ENCODE results near the gene NSMCE4A. TPM values are rescaled to one million over a fixed set of nuclear protein-coding genes. Genes with fewer than 3 reads are reported as not detected.

NSMCE4A gene
- total RNA-seq, 1 donor from 2014 or later: 13.1 TPM

- Histone ChIP-seq H3K4me1 (ENCODE audit: insufficient read depth, low read length) (no peaks in the 10 kb centered on the region), H3K4me3 (ENCODE audit: insufficient read depth, low read depth, low read length) (no peak overlapping the region), H3K4me2 (ENCODE audit: low read length) (no peak overlapping the region), H2AFZ (ENCODE audit: low read depth, low read length) (no peak overlapping the region), H3K27me3 (ENCODE audit: insufficient read depth, low read length) (peaks cover 6% of the 10 kb centered on the region), H3K36me3 (ENCODE audit: insufficient read depth, low read length) (no peaks in the 10 kb centered on the region), H3K27ac (ENCODE audit: low read depth, low read length) (no peak overlapping the region), H4K20me1 (ENCODE audit: insufficient read depth, low read length) (no peaks in the 10 kb centered on the region), H3K9me3 (ENCODE audit: insufficient read depth, low read depth, low read length) (no peaks in the 10 kb centered on the region), H3K79me2 (ENCODE audit: insufficient read depth, low read length) (no peaks in the 10 kb centered on the region), H3K9ac (ENCODE audit: low read length) (no peak overlapping the region)
- DNase-seq (ENCODE audit: low read depth) (no peak), FAIRE-seq (no peak)
- Mint-ChIP-seq H3K27ac (ENCODE audit: unreplicated experiment) (no peak overlapping the region), H3K4me3 (ENCODE audit: unreplicated experiment) (no peak overlapping the region), H3K4me1 (ENCODE audit: low read depth, unreplicated experiment) (peaks cover 2% of the 10 kb centered on the region), H3K9me3 (ENCODE audit: unreplicated experiment) (peaks cover 10% of the 10 kb centered on the region), H3K36me3 (ENCODE audit: low read depth, unreplicated experiment) (no peaks in the 10 kb centered on the region), H3K27me3 (ENCODE audit: low read depth, unreplicated experiment) (no peaks in the 10 kb centered on the region)
- TF ChIP-seq, protein P1, sequence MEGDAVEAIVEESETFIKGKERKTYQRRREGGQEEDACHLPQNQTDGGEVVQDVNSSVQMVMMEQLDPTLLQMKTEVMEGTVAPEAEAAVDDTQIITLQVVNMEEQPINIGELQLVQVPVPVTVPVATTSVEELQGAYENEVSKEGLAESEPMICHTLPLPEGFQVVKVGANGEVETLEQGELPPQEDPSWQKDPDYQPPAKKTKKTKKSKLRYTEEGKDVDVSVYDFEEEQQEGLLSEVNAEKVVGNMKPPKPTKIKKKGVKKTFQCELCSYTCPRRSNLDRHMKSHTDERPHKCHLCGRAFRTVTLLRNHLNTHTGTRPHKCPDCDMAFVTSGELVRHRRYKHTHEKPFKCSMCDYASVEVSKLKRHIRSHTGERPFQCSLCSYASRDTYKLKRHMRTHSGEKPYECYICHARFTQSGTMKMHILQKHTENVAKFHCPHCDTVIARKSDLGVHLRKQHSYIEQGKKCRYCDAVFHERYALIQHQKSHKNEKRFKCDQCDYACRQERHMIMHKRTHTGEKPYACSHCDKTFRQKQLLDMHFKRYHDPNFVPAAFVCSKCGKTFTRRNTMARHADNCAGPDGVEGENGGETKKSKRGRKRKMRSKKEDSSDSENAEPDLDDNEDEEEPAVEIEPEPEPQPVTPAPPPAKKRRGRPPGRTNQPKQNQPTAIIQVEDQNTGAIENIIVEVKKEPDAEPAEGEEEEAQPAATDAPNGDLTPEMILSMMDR (IDR thresholded peaks at IDR 0.05; ENCODE audit: insufficient read depth, low read depth, low read length): no peak
- TF ChIP-seq EZH2 (IDR thresholded peaks at IDR 0.05; ENCODE audit: insufficient read depth, low read length): no peak
Observed at GRCh38 chr10:121990015-121990677, 15.1 kb upstream of the NSMCE4A start.

DNA sequence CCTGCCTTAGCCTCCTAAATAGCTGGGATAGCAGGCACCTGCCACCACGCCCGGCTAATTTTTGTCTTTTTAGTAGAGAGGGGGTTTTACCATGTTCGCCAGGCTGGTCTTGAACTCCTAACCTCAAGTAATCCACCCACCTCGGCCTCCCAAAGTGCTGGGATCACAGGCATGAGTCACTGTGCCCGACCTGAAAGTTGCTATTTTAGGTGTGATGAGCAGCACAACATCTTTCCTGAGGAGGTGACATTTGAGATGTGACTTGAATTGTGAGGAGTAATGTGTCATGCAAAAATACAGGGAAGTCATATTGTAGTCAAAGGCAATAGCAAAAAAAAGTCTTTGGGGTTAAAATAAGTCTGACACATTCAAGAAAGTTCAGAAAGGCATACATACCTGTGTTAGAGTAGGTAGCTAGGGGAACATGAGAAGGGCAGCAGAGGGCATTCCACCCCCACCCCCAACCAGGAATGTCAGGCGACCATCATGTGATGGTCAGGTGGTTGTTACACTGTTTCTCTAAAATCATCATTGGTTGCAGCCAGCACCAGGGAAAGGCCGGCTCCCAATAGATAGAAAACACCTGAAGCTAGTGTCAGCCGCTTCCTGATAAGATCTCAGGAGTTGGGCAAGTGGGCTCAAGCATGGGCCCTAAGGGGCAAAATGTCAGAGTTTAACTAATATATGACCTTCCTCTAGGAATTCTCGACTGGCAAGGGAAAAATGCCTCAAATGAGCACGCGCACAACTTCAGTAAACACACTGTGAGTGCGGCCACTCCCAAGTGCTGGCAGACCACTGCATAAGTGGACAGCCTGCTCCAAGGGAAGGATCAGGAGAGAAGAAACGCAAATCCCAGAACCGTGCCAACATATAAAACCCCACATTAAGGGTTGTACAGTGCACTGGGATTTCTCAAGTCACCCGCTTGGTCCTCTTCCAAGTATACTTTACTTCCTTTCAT, 13.6 kb upstream of the NSMCE4A start, which contains the start of gene TACC2:
TACC2 (plus strand) TSS at position 803 of the 964 bp plus-strand sequence. CDS start 32,819 bp downstream, outside the sequence.
- DNase-seq (ENCODE audit: low read depth) (no peak), FAIRE-seq (no peak)
- H4K20me1 ChIP-seq (ENCODE audit: insufficient read depth, low read length): no peaks in the 10 kb centered on the region
- Mint-ChIP-seq H3K4me3 (ENCODE audit: unreplicated experiment) (no peak within 1 kb of the TSS), H3K4me1 (ENCODE audit: low read depth, unreplicated experiment) (no peaks in the 10 kb centered on the region), H3K9me3 (ENCODE audit: unreplicated experiment) (peaks cover 20% of the 10 kb centered on the region), H3K36me3 (ENCODE audit: low read depth, unreplicated experiment) (no peaks in the 10 kb centered on the region), H3K27ac (ENCODE audit: unreplicated experiment) (no peak within 1 kb of the TSS), H3K27me3 (ENCODE audit: low read depth, unreplicated experiment) (no peaks in the 10 kb centered on the region)
- no peaks in the 10 kb centered on the region for H3K4me1 ChIP-seq (ENCODE audit: insufficient read depth, low read length)
- no peaks in the 10 kb centered on the region for H3K27me3 ChIP-seq (ENCODE audit: insufficient read depth, low read length)
- no peak within 1 kb of the TSS for H3K27ac ChIP-seq (ENCODE audit: low read depth, low read length)
- no peak within 1 kb of the TSS for H2AFZ ChIP-seq (ENCODE audit: low read depth, low read length)
- TF ChIP-seq, protein P1 (IDR thresholded peaks at IDR 0.05; ENCODE audit: insufficient read depth, low read depth, low read length): no peak
- TF ChIP-seq EZH2 (IDR thresholded peaks at IDR 0.05; ENCODE audit: insufficient read depth, low read length): no peak
- H3K36me3 ChIP-seq (ENCODE audit: insufficient read depth, low read length): no peaks in the 10 kb centered on the region
- no peak within 1 kb of the TSS for H3K4me2 ChIP-seq (ENCODE audit: low read length)
- H3K9me3 ChIP-seq (ENCODE audit: insufficient read depth, low read depth, low read length): peaks cover 7% of the 10 kb centered on the region
- H3K4me3 ChIP-seq (ENCODE audit: insufficient read depth, low read depth, low read length): no peak within 1 kb of the TSS
- no peak within 1 kb of the TSS for H3K9ac ChIP-seq (ENCODE audit: low read length)
- H3K79me2 ChIP-seq (ENCODE audit: insufficient read depth, low read length): no peaks in the 10 kb centered on the region

Measured in astrocyte (in vitro differentiated cells and primary cell).